HEK293 (cell line): ENCODE measurements around the gene C6orf118.

Source experiments
- CTCF ChIA-PET: fragments of 350-600 bp; formaldehyde crosslinking; extraction: SDS; loops from one replicate; lab custom pipeline; 2021; ENCODE audit warnings: antibody characterized with exemption; lab: Yijun Ruan, JAX
- POLR2A ChIA-PET: fragments of 300-600 bp; formaldehyde crosslinking; extraction: SDS; loops from one replicate; lab custom pipeline; 2020; ENCODE audit warnings: antibody characterized with exemption, inconsistent platforms; lab: Yijun Ruan, JAX
- H3K27ac ChIP-seq: fragments of 200-500 bp; sonication (Bioruptor generic); 2 replicates; pipeline ENCODE4 v1.5.1; 2014; ENCODE audit warnings: low read depth, low read length, control low read depth, inconsistent platforms; ENCODE audit errors: extremely low read depth
- H3K36me3 ChIP-seq, 2 experiments: fragments of 200-500 bp in 1 of 2; sonication (Bioruptor generic) in 1 of 2; 1 replicate in 1 of 2; 2 replicates in 1 of 2; pipeline ENCODE4 v1.5.1; 2014 to 2017; ENCODE audit warnings: inconsistent platforms in 2 of 2, low read length in 2 of 2; ENCODE audit not compliant: control insufficient read depth in 2 of 2, insufficient read depth in 1 of 2
- H3K4me1 ChIP-seq: fragments of 200-500 bp; sonication (Bioruptor generic); 2 replicates; pipeline ENCODE4 v1.5.1; 2014; ENCODE audit warnings: mild to moderate bottlenecking, low read length, inconsistent platforms; ENCODE audit not compliant: control insufficient read depth, insufficient read depth
- H3K4me3 ChIP-seq: 2 replicates; pipeline ENCODE4 v1.5.1; 2011; ENCODE audit warnings: low read depth, mild to moderate bottlenecking, control low read depth, low read length, moderate library complexity
- H3K9me3 ChIP-seq: fragments of 200-500 bp; sonication (Bioruptor generic); 2 replicates; pipeline ENCODE4 v1.5.1; 2014; ENCODE audit warnings: low read depth, low read length, inconsistent platforms; ENCODE audit not compliant: control insufficient read depth, insufficient read depth
- IKZF3 ChIP-seq: fragments of 450-650 bp; IDR thresholded peaks from 2 replicates; pipeline ENCODE4 v1.5.0; 2018; ENCODE audit warnings: missing biosample characterization, mild to moderate bottlenecking, missing genetic modification characterization, moderate library complexity
- OVOL3 ChIP-seq: fragments of 450-650 bp; formaldehyde crosslinking; IDR thresholded peaks from 2 replicates; pipeline ENCODE4 v1.5.1; 2016; ENCODE audit warnings: missing biosample characterization, missing genetic modification characterization
- RBAK ChIP-seq: fragments of 450-650 bp; formaldehyde crosslinking; IDR thresholded peaks from 2 replicates; pipeline ENCODE4 v1.5.1; 2016; ENCODE audit warnings: missing biosample characterization, missing genetic modification characterization
- SETDB1 ChIP-seq: IDR thresholded peaks from one replicate; pipeline ENCODE4 v1.6.1; 2017; ENCODE audit warnings: mild to moderate bottlenecking, low read length, moderate library complexity, mixed read lengths; ENCODE audit not compliant: insufficient read length
- ZNF175 ChIP-seq: fragments of 450-650 bp; formaldehyde crosslinking; IDR thresholded peaks from 2 replicates; pipeline ENCODE4 v1.5.1; 2016; ENCODE audit warnings: missing biosample characterization, missing genetic modification characterization
- ZNF184 ChIP-seq: fragments of 450-650 bp; IDR thresholded peaks from 2 replicates; pipeline ENCODE4 v1.5.1; 2018; ENCODE audit warnings: missing biosample characterization, mild to moderate bottlenecking, missing genetic modification characterization
- ZNF324 ChIP-seq: fragments of 450-650 bp; formaldehyde crosslinking; IDR thresholded peaks from 2 replicates; pipeline ENCODE4 v1.5.1; 2016; ENCODE audit warnings: missing biosample characterization, missing genetic modification characterization
- ZNF350 ChIP-seq: fragments of 450-650 bp; formaldehyde crosslinking; IDR thresholded peaks from 2 replicates; pipeline ENCODE4 v1.5.0; 2017; ENCODE audit warnings: missing biosample characterization, mild to moderate bottlenecking, missing genetic modification characterization
- ZNF366 ChIP-seq: fragments of 450-650 bp; formaldehyde crosslinking; conservative IDR thresholded peaks from 2 replicates; pipeline ENCODE4 v1.5.1; 2016; ENCODE audit warnings: missing biosample characterization, missing genetic modification characterization
- ZNF37A ChIP-seq: fragments of 450-650 bp; IDR thresholded peaks from 2 replicates; pipeline ENCODE4 v1.5.1; 2018; ENCODE audit warnings: missing biosample characterization, missing genetic modification characterization
- ZNF510 ChIP-seq: fragments of 450-650 bp; formaldehyde crosslinking; IDR thresholded peaks from 2 replicates; pipeline ENCODE4 v1.5.1; 2018; ENCODE audit warnings: mild to moderate bottlenecking, missing genetic modification characterization, missing biosample characterization; ENCODE audit not compliant: insufficient replicate concordance
- ZNF521 ChIP-seq: fragments of 450-650 bp; formaldehyde crosslinking; IDR thresholded peaks from 2 replicates; pipeline ENCODE4 v1.5.1; 2017; ENCODE audit warnings: missing biosample characterization, mild to moderate bottlenecking, missing genetic modification characterization
- ZNF624 ChIP-seq: fragments of 450-650 bp; formaldehyde crosslinking; IDR thresholded peaks from 2 replicates; pipeline ENCODE4 v1.5.1; 2017; ENCODE audit warnings: missing biosample characterization, missing genetic modification characterization
- ZNF654 ChIP-seq: fragments of 450-650 bp; formaldehyde crosslinking; IDR thresholded peaks from 2 replicates; pipeline ENCODE4 v1.5.1; 2016; ENCODE audit warnings: low read depth, missing biosample characterization, missing genetic modification characterization
- ZNF660 ChIP-seq: fragments of 450-650 bp; IDR thresholded peaks from 2 replicates; pipeline ENCODE4 v1.5.1; 2018; ENCODE audit warnings: missing biosample characterization, mild to moderate bottlenecking, missing genetic modification characterization
- ZNF707 ChIP-seq: fragments of 450-650 bp; formaldehyde crosslinking; IDR thresholded peaks from 2 replicates; pipeline ENCODE4 v1.5.1; 2016; ENCODE audit warnings: missing biosample characterization, missing genetic modification characterization
- ZNF791 ChIP-seq: fragments of 450-650 bp; formaldehyde crosslinking; IDR thresholded peaks from 2 replicates; pipeline ENCODE4 v1.5.1; 2016; ENCODE audit warnings: missing biosample characterization, missing genetic modification characterization
- TF ChIP-seq, protein P1 (sequence below): fragments of 450-650 bp; formaldehyde crosslinking; IDR thresholded peaks from 2 replicates; pipeline ENCODE4 v1.5.1; 2017; ENCODE audit warnings: missing biosample characterization, missing genetic modification characterization
- TF ChIP-seq, protein P2 (sequence below): fragments of 450-650 bp; formaldehyde crosslinking; IDR thresholded peaks from 2 replicates; pipeline ENCODE4 v1.5.1; 2017; ENCODE audit warnings: missing biosample characterization, missing genetic modification characterization
- TF ChIP-seq, protein P3 (sequence below): fragments of 450-650 bp; formaldehyde crosslinking; IDR thresholded peaks from 2 replicates; pipeline ENCODE4 v1.5.1; 2017; ENCODE audit warnings: missing biosample characterization, missing genetic modification characterization
- TF ChIP-seq, protein P4 (sequence below): fragments of 450-650 bp; formaldehyde crosslinking; IDR thresholded peaks from 2 replicates; pipeline ENCODE4 v1.5.1; 2016; ENCODE audit warnings: missing biosample characterization, missing genetic modification characterization

Gene C6orf118

DNA sequence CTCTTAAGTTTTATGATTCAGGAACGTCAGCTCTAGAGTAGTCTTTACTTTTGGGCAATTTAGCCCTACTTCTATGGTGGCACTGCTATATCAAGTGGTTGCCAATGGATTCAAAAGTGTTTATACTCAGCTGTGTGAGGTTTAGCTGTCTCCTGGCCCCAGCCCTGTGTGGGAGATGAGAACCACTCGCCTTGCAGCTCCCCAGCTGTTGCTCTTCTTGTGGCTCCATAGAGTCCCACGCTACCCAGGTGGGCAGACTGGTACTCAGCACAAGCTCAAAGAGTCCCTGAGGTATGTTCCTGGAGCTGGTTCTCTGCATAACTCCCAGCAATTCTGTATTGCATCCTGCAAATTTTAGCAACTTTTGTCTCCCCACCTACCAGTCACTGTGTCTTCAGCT, 59.6 kb downstream of the C6orf118 start:
- Histone ChIP-seq H3K4me3 (no peak overlapping the region), H3K36me3 (no peaks in the 10 kb centered on the region), H3K4me1 (no peaks in the 10 kb centered on the region), H3K9me3 (no peaks in the 10 kb centered on the region), H3K27ac (no peak overlapping the region)
- CTCF ChIA-PET, result no interaction called here
- POLR2A ChIA-PET, result no interaction called here
- TF ChIP-seq ZNF707 (tag by site-specific recombination), result no peak

DNA sequence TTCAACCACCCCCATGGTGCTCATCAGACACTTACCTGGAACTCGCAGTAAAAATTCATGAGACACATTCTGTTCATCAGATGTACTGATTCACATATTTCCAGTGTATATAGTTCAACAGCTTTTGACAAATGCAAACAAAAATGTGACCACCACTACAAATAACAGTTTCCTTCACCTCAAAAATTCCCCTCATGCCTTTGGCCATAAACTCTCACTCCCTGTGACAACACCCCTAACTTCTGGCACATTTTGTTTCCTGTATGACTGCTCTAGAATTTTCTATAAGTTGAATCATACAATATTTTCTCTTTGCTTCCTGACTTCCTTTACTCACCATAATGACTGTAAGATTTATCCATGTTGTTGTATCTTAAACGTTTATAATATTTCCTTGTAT, 63.7 kb downstream of the C6orf118 start:
- no peaks in the 10 kb centered on the region for H3K36me3 ChIP-seq
- no peak overlapping the region for H3K27ac ChIP-seq
- H3K4me1 ChIP-seq, result no peaks in the 10 kb centered on the region
- no peak overlapping the region for H3K4me3 ChIP-seq
- TF ChIP-seq ZNF366 (no peak), SETDB1 (no peak), ZNF184 (no peak), ZNF624 (tag by site-specific recombination) (no peak), RBAK (no peak), OVOL3 (tag by site-specific recombination) (no peak), ZNF660 (tag by site-specific recombination) (no peak)
- TF ChIP-seq, protein P1, sequence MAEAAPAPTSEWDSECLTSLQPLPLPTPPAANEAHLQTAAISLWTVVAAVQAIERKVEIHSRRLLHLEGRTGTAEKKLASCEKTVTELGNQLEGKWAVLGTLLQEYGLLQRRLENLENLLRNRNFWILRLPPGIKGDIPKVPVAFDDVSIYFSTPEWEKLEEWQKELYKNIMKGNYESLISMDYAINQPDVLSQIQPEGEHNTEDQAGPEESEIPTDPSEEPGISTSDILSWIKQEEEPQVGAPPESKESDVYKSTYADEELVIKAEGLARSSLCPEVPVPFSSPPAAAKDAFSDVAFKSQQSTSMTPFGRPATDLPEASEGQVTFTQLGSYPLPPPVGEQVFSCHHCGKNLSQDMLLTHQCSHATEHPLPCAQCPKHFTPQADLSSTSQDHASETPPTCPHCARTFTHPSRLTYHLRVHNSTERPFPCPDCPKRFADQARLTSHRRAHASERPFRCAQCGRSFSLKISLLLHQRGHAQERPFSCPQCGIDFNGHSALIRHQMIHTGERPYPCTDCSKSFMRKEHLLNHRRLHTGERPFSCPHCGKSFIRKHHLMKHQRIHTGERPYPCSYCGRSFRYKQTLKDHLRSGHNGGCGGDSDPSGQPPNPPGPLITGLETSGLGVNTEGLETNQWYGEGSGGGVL, result no peak
- CTCF ChIA-PET, result interaction anchor here (0.6 kb wide), 1 partner anchor 249 kb away, joined by 3 read pairs; no protein-coding TSS in a partner anchor
- POLR2A ChIA-PET, result no interaction called here
- H3K9me3 ChIP-seq, result no peaks in the 10 kb centered on the region

DNA sequence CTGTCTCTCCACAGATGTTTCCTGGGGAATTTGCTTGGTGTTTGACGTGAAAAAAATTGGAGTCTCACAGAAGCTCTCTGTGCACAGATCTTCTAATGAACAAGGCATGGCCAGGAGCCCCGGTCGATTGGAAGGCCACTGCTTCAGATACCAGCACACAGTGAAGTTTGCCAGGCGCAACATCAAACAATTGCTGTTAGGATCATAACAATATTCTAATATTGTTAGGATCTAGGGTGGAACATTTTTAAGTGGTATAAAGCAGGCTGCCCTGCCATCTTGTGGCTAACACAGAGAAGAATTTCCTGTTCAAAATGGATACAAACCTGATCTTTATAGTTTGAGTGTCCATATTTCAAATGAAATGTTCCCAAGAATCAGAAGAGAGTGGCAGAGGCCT, 64.1 kb downstream of the C6orf118 start:
- Histone ChIP-seq H3K4me1 (no peaks in the 10 kb centered on the region), H3K27ac (no peak overlapping the region), H3K36me3 (no peaks in the 10 kb centered on the region), H3K9me3 (no peaks in the 10 kb centered on the region), H3K4me3 (no peak overlapping the region)
- ChIA-PET CTCF (interaction anchor here (0.6 to 5.3 kb wide), 2 partner anchors 14 to 249 kb away, joined by 3 to 33 read pairs; no protein-coding TSS in a partner anchor), POLR2A (no interaction called here)
- TF ChIP-seq ZNF350 (tag by site-specific recombination) (no peak), ZNF654 (tag by site-specific recombination) (peak; percentile 43)

DNA sequence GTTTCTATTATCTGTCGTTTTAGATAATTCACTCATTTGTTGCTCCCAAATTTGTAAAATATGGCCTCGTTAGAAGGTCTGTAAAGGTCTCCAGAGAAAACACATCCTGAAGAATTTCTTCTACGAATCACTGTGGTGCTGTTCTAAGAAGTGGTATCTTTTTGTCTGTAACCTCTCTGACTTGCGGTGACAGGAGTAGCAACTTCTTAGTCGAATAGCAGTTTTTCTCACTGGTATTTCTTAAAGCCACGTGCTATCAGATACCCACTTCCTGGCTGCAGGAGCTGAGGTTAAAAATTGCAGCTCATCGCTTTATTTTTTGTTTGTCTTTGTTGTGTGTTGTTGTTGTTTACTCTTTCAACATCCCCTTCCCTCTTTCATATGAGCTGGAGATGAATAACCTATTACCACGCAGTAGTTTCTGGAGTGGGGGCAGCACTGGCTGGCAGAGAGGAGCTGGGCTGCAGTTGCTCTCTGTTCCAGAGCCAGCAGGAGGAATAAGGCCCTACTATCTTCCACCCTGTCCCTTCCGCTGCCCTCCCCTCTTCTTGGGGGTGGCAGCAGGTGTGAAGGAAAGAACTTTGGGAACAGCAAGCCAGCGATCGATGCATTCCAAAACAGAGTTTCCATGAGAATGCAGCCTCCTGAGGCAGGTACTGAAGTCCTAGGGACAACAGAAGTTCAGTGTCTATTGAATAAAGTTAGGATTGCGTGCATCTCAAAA, 64.7 kb downstream of the C6orf118 start:
- no peak overlapping the region for H3K4me3 ChIP-seq
- POLR2A ChIA-PET, result no interaction called here
- CTCF ChIA-PET, result interaction anchor here (0.8 to 5.3 kb wide), 3 partner anchors 13 to 40 kb away, joined by 3 to 33 read pairs (median 3); no protein-coding TSS in a partner anchor
- no peaks in the 10 kb centered on the region for H3K4me1 ChIP-seq
- H3K27ac ChIP-seq, result no peak overlapping the region
- no peaks in the 10 kb centered on the region for H3K9me3 ChIP-seq
- TF ChIP-seq, protein P2, sequence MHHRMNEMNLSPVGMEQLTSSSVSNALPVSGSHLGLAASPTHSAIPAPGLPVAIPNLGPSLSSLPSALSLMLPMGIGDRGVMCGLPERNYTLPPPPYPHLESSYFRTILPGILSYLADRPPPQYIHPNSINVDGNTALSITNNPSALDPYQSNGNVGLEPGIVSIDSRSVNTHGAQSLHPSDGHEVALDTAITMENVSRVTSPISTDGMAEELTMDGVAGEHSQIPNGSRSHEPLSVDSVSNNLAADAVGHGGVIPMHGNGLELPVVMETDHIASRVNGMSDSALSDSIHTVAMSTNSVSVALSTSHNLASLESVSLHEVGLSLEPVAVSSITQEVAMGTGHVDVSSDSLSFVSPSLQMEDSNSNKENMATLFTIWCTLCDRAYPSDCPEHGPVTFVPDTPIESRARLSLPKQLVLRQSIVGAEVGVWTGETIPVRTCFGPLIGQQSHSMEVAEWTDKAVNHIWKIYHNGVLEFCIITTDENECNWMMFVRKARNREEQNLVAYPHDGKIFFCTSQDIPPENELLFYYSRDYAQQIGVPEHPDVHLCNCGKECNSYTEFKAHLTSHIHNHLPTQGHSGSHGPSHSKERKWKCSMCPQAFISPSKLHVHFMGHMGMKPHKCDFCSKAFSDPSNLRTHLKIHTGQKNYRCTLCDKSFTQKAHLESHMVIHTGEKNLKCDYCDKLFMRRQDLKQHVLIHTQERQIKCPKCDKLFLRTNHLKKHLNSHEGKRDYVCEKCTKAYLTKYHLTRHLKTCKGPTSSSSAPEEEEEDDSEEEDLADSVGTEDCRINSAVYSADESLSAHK (tag by site-specific recombination), result no peak
- TF ChIP-seq IKZF3 (tag by site-specific recombination), result no peak
- no peak for TF ChIP-seq ZNF521 (tag by site-specific recombination)
- no peak for TF ChIP-seq ZNF37A (tag by site-specific recombination)
- no peak for TF ChIP-seq ZNF510 (tag by site-specific recombination)
- TF ChIP-seq, protein P3, sequence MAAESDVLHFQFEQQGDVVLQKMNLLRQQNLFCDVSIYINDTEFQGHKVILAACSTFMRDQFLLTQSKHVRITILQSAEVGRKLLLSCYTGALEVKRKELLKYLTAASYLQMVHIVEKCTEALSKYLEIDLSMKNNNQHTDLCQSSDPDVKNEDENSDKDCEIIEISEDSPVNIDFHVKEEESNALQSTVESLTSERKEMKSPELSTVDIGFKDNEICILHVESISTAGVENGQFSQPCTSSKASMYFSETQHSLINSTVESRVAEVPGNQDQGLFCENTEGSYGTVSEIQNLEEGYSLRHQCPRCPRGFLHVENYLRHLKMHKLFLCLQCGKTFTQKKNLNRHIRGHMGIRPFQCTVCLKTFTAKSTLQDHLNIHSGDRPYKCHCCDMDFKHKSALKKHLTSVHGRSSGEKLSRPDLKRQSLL (tag by site-specific recombination), result no peak
- TF ChIP-seq ZNF175 (tag by site-specific recombination), result no peak
- no peak for TF ChIP-seq ZNF324 (tag by site-specific recombination)
- no peak for TF ChIP-seq ZNF791 (tag by site-specific recombination)
- TF ChIP-seq, protein P4, sequence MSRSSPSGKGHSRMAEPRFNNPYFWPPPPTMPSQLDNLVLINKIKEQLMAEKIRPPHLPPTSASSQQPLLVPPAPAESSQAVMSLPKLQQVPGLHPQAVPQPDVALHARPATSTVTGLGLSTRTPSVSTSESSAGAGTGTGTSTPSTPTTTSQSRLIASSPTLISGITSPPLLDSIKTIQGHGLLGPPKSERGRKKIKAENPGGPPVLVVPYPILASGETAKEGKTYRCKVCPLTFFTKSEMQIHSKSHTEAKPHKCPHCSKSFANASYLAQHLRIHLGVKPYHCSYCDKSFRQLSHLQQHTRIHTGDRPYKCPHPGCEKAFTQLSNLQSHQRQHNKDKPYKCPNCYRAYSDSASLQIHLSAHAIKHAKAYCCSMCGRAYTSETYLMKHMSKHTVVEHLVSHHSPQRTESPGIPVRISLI (tag by site-specific recombination), result no peak
- no peaks in the 10 kb centered on the region for H3K36me3 ChIP-seq
